ENCODE measurements around the gene ELFN1.

Gene ELFN1

DNA sequence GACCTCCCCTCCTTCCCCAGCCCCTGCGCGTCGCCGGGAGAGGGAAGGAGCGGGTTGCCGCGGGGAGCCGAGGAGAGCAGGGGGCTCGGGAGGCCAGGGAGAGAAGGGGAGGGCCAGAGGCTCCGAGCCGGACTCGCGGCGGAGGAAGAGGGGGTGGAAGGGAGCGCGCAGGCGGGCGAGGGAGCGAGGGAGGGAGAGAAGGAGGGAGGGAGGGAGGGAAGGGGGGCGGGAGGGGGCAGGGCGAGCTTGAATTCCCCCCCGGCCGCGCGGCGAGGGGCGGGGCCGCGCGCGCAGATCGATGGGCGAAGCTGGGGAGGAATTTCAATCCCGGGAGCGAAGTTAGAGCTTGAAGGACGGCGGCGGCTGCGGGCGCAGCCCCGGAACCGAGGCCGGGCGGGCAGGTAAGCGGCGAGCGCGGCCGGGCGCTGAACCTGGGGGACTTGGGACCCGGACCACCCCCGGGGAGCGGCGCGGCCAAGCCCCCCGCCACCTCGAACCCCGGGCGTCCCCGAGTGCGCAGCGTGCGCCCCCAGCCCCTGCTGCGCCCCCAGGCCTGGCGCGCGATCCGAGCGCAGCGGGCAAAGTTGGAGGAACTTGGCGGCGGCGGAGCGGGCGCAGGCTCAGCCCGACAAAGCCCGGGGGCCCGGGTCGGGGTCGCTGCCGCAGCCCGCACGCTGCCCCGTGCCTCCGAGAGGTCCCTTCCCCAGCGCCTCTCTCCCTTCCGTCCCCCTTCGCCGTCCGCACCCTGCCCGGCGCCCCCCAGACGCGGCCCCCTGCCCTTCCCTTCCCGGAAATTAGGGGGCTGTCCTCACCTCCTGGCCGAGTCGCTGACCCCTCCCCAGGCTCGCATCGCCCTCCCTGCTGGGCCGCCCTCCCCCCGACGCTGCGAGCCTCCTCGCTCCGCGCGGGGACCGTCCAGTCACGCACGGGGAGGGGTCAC lies at the start of gene ELFN1:
Gene ELFN1 (plus strand): TSS at position 324 of the 940 bp plus-strand sequence. CDS start 74,320 bp downstream, outside the sequence.
- DNase-seq, result no peak

DNA sequence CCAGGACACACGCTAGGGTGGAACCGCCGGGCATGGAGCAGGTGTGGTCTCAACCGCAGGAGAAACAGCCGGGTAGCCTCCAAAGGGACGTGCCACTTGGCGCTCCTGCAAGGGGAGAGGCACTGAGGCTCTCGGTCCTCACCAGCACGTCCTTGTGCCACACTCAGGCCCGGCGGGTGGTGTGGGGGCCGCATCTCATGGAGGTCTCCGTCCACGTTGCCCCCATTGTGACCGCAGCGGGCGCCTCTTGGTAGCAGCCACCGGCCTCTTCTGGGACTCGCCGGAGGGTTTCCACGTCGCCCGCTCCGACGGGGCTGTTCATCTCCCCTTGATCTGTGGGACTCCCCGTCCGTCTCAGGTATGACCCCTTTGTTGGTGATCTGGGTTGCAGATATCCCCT lies 49.2 kb upstream of the ELFN1 start:
- DNase-seq, result no peak

DNA sequence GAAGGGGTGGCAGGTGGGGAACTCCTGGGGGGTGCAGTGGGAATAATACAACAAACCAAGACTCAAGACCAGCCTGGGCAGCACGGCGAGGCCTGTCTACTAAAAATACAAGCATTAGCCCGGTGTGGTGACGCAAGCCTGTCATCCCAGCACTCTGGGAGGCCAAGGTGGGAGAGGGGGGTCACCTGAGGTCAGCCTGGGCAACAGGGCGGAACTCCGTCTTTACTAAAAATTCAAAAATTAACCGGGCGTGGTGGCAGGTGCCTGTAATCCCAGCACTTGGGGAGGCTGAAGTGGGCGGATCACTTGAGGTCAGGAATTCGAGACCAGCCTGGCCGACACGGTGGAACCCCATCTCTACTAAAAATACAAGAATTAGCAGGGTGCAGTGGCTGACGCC lies 48.4 kb upstream of the ELFN1 start:
- no peak for DNase-seq

DNA sequence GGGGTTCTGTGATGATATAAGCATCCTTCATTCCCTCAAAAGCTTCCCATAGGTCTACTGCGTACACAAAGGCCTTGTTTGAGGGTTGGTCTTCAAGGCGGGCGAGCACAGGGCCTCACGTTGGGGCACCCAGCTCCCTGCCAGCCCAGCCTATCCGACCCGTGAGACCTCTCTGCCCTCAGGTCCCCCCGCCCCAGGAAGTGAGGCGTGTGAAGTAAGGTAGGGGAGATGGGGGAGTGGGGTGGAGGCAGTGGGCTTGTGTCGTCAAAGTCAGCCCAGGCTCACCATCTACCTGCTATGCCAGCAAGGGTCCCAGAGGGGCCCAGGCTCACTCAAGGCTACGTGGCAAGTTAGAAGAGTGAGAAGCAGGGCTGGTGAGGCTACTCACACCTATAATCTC lies 47.6 kb upstream of the ELFN1 start:
- no peak for DNase-seq

DNA sequence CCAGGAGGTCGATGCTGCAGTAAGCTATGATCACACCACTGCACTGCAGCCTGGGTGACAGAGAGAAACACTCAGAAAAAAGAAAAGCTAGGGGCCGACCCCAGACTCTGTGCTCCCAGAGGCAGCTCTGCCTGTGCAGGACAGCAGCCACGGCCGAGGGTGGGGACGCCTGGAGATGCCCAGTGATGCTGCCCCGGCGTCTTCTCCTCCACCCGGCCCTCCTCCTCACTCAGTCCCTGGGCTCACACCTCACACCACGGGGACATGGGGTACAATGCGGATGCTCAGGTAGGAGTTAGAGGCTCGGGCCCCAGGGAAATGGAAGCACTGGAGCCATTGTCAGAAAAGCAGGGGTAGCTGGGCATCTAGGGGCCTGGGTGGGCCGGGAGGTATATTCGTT lies 46.3 kb upstream of the ELFN1 start:
- DNase-seq, result no peak

DNA sequence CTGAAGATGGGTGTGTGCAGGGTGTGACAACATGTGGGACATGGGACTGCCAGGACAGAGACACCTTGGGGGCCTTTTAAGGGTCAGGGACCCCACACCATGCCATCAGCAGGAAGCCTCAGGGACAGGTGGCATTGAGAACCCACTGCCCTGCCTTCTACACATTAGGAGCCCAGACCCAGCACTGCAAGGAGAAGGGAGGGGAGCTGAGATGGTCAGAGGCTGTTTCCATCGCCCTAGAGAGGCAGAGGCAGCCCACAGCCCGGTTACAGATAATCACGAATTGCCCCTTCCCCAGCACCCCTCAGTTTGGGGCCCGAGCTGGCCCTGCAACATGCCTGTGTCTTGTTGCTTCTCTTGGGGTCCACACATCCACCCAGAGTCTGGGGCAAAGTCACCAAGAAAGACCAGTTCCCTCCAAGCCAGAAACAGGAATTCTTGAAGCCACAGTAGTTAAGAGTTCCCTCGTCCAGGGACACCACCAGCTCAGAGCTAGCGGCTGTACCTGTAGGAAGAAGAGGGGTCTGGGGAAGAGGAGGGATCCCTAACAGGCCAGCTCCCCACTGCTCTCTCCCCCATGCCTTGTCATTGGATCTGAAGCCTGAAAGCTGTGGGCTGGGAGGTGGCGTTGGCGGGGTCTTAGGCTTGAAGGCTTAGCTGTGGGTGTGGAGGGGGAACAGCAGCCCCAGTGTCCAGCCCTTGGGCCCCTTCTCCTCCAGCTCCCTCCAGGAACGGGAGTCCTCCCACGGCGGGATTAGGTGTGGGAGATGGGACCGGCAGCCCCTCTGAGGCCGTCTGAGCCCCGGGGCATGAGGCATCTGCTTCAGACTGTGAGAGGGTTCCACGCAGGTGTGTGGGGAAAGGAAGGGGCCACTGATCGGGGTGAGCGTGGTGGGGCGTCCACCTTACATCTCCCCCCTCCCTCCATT lies 44.8 kb upstream of the ELFN1 start:
- DNase-seq, result no peak

DNA sequence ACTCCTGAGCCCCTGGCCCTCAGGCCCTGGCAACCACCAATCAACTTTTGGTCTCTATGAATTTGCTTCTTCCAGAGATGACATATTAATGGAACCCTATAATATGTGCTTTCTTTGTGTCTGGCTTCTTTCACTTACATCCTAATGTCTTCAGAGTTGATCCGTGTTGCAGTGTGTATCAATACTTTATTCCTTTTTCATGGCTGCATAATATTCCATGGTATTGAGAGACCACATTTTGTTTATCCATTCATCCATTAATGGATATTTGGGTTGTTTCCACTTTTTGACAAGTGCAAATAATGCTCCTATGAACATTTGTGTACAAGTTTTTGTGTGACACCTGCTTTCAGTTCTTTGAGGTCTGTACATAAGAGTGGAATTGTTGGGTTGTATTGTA lies 43.3 kb upstream of the ELFN1 start:
- no peak for DNase-seq

DNA sequence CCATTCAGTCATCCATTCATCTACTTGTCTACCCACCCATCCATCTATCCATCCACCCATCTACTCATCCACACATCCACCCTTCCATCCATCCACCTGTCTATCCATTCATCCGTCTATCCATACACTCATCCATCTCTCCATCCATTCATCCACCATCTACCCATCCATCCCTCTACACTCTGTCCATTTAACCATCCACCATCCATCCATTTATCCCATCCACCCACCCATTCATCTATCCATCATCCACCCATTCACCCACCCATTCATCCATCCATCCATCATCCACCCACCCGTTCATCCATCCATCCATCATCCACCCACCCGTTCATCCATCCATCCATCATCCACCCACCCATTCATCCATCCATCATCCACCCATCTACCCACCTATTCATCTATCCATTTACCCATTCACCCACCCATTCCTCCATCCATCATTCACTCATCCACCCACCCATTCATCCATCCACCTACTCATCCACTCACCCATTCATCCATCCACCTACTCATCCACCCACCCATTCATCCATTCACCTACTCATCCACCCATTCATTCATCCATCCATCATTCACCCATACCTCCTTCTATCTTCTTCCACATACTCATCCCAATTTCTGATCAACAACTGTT lies 39.3 kb upstream of the ELFN1 start:
- DNase-seq, result no peak

DNA sequence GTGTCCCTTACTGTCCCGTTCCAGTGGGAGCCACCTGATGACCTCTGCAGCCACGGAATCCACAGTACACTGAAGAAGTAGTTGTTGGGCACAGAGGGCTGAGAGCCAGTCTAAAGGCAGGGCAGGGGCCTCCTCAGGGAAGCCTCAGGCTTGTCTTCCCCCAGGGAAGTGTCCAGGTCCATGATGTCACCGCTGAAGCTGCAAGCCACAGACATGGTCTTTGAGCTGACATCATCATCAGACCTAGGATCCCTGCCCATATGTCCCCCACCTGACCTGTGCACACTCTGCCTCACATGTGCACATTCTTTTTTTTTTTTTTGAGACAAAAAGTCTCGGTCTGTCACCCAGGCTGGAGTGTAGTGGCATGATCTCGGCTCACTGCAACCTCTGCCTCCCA lies 38.4 kb upstream of the ELFN1 start:
- no peak for DNase-seq

DNA sequence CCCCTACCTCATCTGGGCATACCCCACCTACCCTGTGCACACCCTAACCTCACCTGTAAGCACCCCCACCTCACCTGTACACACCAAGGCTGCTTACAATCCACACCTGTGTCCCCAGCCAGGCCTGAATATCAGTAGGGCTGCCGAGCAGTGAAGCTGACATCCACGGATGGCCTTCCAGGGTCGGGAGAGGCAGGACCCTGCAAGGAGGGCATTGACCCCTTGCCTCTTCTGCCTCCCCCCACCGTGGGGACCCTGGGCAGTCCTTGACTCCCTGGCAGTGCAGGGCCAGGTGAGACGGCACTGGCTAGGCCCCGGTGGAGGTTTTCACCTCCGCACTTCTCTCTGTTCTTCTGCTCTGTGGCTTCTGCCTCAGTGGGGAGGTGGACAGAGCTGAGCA lies 37.6 kb upstream of the ELFN1 start:
- no peak for DNase-seq

DNA sequence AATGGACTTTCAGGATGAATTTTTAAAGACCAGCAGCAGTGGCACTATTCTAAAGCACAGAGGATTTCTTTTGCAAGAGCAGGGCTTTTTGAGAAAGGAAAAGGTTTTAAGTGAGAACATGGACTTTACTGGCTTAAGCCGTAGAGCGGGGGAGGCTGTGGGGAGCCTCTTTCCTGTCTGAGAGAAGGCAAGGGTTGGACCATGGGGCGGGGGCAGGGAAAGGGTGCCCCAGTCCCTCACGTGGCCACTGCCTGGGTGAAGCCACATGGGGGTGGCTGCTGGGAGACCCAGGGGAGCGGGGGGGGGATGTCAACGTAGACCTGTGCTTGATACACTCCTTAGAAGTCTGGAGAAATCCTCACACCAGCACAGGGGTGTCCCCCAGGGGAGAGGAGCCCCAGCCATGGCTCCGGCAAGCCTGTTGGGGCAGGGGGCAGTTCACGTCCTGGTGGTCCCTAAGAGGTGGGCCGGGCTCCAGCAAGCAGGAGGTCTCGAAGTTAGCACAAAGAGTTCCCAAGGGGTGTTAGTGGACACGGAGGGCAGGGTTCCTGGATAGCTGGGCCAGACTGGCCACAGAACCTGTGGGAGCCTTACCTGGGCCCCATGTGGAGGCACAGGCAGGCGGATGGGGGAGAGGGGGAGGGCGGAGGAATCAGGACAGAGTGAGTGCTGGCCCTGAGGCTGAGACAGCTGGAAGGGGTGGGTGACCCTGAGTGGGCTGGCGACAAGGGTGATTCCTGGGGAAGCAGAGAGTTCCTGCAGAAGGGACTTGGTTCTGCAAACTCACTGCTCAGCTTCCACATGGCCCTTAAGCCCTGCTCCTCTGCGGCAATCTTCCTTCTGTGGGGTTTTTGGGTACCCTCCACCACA lies 36.9 kb upstream of the ELFN1 start:
- no peak for DNase-seq

DNA sequence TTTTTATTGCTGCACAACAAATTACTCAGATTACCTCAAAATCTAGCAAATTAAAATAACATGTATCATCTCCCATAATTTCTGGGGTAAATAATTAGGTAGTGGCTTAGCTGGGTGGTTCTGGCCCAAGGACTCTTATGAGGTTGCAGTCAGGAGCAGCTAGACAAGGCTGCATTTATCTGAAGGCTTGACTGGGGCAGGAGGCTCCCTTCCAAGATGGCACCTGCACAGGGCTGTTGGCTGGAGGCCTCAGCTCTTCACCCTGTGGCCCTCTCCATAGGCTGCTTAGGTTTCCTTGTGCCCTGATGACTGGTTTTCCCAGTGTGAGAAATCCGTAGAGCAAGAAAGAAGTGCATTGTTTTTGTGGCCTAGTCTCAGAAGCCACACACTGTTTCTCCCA lies 34.7 kb upstream of the ELFN1 start:
- no peak for DNase-seq

DNA sequence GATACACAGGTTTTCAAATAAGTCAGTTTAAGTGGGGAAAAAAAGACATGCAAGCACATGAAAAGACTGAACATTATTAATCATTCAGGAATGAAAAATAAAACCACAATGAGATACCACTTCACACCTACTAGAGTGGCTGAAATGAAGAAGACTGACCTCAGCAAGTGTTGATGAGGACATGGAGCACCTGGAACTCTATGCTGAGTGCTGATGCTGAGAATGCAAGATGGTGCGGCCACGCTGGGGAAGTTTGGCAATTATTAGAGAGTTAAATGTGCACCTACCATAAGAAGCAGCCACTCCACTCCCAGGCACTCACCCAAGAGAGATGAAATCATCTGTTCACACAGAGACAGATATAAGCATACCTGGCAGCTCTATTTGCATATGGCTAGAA lies 32.9 kb upstream of the ELFN1 start:
- DNase-seq, result no peak

DNA sequence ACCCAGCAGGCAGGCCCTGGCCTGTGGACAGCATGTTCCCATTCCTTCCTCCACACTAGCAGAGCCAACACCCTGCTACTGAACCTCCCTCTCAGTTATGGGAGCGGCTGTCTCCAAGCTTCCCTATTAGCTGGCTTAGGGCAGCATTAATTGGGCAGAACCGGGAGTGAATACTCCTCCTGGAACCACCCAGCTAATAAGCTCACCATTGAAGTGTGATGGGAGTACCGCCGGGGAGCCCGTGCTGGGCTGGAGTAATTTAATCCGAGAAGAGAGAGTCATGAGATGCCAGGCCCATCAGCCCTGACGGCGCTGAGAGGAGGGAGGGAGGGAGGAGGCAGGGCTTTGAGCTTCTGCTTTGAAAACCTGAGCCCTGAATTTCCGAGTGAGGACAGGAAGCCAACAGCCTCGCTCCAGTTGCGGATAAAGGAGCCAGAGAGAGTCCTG lies 31.8 kb upstream of the ELFN1 start:
- DNase-seq, result no peak

DNA sequence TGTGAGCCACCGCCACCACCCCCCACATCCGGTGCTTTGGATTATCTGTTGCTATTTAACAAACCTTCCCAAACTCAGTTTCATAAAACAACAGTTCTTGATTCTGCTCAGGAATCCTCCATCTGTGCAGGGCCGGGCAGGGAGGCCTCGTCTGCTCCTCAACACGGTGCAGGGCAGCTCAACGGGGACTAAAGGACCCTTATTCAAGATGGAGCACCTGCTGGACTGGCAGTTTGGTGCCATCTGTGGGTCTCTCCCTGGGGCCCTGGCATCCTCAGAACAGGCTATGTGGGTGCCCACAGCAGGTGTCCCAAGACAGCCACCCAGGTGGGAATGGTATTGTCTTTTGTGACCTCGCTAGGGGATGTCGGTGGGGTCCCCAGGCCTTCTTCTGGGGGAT lies 31.0 kb upstream of the ELFN1 start:
- no peak for DNase-seq

DNA sequence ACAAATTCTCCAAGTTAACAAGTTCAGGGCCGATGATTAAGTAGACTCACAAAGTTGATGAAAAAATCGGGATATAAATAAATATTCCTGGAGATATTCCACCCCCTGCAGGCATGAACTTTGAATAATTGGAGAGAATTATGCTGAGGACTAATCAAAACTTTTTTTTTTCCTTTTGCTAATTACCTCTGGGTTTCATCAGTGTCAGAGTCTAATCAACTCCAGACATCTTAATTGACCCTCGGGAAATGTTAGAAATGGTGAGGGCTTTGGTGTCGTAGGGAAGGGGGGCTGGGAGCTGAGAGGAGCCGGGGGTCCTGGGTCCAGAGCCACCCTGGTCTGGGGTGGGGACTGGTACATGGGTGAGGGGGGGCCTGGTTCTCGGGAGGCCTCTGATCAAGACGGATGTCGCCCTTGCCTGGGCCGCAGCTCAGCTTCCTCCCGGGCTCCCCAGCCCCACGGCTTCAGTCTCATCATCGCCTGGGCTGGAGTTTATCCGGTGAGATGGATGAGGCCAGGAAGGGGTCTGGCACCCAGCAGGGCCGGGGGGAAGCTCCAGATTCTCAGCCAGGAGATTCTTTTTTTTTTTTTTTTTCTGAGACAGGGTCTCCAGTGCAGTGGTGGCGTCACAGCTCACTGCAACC lies 30.4 kb upstream of the ELFN1 start:
- DNase-seq, result no peak

DNA sequence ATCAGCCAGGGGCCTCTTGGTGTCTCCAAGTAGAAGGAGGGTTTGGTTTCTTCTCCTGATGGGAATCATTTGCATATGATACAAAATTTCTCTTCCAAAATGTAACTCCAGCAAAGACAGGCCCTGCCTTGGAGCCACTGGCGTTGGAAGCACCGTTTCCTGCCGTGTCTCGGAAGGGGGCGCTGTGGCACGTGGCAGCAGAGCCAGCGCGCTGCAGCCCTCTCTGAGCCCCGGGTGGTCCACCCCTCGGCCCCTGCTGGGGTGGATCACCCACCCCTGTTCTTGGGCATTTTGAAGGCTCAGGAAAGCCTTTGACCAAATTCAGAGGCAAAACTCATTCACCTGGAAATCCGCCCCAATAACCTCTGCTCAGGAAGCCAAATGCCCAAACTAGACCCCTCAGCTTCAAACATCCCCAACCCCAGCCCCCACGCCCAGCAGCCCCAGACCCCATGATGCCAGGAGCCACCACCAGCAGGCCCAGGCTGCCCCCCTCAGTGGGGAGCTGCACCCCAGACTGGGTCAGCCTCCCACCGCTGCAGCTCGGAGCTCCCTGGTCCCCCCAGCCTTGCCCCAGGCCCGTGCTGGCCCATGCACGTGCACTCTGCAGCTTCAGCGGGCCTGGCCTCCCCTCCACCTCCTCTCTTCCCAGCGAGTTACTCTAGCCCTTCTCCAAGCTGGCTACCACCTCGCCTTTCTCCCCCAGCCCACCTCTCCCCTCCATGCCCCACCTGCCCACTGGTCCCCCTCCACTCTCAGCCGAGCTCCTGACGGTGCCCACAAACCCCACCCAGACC lies 29.5 kb upstream of the ELFN1 start:
- DNase-seq, result no peak

DNA sequence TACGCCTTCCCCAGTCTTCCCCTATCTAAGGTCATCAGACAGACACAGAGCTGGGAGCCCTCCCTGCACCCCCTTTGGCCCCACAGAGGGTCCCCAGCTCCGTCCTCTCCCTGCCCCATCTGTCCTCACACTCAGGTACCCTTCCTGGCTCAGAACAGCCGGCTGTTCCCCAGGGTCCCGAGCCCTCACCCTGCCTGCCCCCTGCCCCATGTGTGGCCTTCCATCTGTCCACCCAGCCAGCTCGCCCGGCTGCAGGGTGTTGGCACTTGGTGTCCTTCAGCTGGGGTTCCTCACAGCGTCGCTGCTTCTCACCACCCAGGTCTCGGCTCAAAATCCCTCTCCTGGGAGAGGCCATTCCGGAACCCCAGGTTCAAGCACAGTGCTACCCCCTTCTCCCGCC lies 28.9 kb upstream of the ELFN1 start:
- DNase-seq, result no peak

DNA sequence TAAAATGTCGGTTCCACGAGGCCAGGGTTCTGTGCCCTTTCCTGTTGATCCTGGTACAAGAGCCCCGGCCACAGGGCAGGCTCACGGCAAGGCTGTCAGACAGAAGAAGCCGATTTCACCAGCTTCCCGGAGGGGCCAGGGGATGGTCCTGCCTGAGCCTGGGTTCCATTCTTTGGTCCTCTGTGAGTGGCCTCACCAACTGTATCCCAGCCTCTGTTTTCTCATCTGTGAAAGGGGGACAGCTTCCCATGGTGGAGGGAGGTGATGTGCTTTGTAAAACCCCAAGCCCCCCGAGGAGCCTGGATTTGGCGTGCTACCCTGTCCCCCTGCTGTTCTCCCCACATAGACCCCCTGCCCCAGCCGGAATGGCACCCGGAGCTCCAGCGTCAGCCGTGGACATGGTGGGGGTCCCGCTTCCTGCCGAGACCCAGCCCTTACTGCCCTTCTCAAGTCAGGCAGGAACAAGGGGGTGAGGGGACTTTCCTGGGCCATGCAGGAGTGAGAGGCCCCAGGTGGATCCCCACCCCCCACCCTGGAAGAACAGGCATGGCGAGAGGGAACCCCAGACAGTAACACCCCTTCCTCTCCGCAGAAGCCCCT lies 28.3 kb upstream of the ELFN1 start:
- no peak for DNase-seq

DNA sequence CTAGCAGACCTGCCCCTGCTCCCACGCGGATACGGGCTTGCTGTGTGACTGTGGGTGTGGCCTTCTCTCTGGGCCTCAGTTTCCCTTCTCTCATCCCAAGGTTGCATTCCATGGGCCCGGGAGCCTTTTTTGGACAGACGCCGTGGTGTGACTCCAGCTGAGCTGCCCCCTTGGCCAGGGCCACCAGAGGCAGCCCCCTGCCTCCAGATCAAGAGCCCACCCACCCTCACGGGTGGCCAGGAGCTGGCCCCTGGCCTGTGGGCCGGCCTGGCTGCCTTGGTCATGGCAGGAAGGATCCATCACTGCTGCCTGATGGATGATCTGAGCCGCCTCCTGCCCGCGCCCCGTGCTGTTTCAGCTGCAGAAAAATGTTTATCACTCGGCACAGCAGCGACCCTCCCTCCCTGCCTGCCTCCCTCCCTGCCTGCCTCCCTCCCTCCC lies 27.8 kb upstream of the ELFN1 start:
- DNase-seq, result no peak

Measured in NCI-H2029 treated with DMSO at 0.1 percent for 48 hours (cell line).